Measurements from ENCODE around the gene PLCB1. TPM values are rescaled to one million over a fixed set of nuclear protein-coding genes. Genes with fewer than 3 reads are reported as not detected.
"Not testable (repeated sequence)": the region's sequence is repeated elsewhere in the genome, so short reads cannot be mapped to it uniquely, and the experiment has no call there.

Gene PLCB1
- total RNA-seq, 1 donor from 2014 or later = 58.5 TPM

DNA sequence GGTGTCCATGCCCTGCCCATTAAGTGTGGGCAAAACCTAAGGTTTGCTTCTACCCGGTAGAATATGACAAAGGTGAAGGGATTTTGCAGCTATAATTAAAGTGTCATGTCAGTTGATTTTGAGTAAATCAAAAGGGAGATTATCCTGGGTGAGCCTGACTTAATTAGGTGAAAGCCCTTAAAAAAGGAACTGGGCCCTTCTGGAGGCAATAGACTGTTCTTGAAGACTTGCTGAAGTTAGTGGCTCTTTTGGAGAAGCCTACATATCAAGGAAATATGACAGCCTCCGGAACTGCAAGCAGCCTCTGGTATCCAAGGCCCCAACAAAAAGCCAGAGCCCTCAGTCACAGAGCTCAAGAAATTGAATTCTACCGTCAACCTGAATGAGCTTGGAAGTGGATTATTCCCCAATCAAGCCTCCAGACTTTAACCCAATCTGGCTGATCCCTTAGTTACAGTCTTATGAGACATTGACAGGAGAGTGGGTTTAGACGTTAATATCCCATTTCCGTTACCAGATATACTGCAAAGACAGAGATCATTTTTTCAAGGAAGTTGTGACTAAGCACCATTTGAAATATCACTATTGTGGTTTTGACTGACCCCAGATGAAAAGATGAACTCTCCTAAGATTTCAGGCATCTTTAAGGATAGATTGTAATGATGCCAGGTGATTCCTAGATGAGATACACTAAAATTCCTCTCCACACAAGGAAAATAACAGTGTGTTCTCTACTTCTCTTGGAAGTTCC lies 303.4 kb downstream of the PLCB1 start:
- DNase-seq (ENCODE audit: low spot score) = no peak
- ATAC-seq = no peak
- intact Hi-C loops (cut with DNase I) = no loop called here

DNA sequence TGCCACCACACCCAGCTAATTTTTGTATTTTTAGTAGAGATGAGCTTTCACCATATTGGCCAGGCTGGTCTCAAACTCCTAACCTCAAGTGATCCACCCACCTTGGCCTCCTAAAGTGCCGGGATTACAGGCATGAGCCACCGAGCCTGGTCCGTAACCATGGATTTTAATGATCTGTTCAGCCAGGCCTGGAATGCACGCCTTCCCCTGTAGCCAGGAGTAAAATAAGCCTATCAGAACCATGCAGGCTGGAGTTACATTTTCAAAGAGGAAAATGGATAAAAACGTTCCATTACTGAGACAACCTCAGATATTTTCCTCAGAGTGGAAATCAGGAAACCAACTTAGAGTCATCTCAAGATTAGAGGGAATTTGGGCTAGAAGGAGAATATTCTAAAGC lies 304.9 kb downstream of the PLCB1 start:
- DNase-seq (ENCODE audit: low spot score); ATAC-seq; intact Hi-C loops (cut with DNase I): not testable (repeated sequence)

DNA sequence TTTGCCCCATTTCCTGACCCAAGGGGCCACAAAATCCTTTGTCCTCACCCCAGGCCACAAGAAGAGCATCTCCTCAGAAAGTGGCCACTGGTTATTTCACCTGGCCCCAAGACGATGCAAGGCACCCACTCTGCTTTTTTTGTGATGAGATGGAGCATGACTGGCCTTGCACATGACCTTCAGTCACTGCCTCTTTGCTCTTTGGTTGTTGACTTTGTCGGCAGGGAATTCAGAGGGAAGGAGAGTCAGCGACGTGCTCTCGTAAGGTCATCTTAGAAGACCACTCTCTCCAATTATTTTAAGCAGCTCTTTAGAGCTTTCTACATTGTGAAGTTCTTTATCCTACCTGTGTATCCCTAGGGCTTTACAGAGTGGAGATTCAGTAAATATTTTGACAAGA lies 306.7 kb downstream of the PLCB1 start:
- ATAC-seq (no peak), DNase-seq (ENCODE audit: low spot score) (no peak)
- intact Hi-C loops (cut with DNase I) = no loop called here

DNA sequence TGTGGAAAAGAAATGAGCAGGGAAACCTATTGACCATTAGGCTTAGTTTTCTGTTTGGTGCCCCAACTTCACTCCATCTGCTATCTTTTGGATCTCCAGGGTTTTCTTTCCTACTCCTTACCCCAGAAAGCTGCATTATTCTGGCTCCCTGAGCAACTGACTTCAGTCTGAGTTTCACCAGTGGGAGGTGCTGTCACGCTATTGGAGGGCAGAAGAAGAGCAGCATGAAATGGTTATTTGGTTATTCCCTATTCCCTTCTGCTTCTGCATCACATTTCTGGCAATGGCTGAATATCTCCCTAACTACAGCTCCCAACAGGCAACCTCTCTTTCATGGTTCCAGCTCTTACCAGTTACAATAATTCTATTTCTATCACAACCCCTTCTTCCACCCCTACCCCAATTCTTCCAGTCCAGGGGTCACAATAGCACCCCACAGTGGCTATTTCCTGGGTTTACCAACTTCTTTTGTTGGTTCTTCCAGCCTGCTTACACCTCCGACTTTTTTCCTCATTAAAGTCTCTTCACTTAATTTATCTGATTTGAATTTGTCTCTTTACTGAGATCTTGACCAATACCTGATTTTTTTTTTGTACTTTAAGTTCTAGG lies 311.5 kb downstream of the PLCB1 start:
- no peak for ATAC-seq
- DNase-seq (ENCODE audit: low spot score) = no peak
- intact Hi-C loops (cut with DNase I) = no loop called here

DNA sequence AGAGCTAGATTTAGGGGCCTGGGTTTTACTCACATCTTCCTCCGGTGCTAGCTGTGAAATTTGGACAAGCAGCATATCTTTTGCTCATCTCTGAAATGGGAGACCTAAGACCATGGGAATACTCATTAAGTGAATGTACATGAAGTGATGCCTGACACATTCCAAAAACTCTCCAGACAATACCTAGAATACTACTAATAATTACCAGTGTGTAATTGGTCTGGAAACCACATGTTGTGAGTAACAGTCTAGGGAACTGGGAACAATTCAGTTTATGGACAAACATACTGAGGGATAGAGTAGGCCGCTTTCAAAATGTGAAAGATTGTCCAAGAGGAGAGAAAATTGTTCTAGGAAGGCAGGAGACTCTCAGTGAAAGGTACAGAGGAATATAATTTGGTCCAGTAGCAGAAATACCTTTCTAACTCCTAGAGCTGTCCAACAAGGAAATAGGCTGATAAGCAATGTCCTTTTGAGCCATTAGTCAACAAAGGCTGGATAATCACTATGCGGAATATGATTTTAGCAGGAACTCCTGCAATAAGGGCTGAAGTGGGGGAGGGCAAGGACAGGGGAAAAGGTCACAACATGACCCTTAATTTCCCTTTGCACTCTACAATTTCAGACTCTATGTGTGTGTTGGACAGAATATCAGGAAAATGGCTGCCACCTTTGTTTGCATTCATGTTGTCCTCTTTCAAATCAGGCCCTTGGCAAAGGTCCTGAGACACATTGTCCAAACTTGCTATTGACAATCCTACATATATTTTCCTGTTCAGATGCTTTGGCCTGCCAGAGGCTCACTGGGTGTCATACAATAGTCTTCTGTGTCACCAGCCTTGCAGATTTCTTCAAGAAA lies 315.4 kb downstream of the PLCB1 start:
- ATAC-seq (no peak), DNase-seq (ENCODE audit: low spot score) (no peak)
- intact Hi-C loops (cut with DNase I) = no loop called here

DNA sequence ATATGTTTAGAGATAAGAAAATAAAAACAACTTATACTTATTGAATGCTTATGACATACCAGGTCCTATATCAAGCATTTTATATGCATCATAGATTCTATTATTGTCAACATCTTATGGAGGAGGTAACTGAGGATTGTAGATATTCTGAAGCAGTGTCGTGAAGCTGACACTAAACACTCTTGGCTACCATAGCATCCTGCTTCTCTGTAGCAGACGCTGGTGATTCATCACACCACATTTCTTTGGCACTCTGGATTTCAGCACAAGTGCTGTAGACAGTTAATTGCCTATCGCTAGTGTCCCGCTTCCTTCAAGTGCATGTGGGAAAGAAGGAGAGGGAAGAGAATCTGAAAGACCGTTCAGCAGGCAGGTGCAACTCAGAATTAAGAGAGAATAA lies 317.1 kb downstream of the PLCB1 start:
- DNase-seq (ENCODE audit: low spot score) (no peak), ATAC-seq (no peak)
- intact Hi-C loops (cut with DNase I) = no loop called here

DNA sequence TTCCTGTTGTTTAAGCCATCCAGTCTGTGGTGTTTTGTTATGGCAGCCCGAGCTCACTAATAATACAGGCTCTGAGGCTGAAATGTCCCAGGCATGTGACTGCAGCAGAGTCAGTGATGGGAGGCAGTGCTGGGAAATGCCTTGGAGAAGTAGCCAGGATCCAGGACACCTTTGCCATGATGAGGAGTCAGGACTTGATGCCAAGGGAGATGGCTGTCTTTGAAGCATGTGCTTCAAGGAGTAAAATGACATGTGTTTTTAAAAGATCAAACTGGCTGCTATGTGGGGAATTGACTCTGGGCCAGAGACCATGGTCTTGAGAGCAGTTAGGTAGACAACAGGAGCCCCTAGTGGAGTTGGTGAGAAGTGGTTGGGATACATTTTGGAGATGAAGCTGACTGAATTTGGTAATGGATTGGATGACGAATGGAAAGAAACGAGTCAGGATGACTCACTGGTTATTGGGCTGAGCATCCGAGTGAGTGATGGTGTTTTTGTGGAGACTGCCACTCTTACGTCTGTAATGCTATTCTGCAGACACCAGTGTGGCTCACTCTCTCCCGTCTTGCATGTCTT lies 322.2 kb downstream of the PLCB1 start:
- no peak for DNase-seq (ENCODE audit: low spot score)
- no peak for ATAC-seq
- intact Hi-C loops (cut with DNase I) = no loop called here

DNA sequence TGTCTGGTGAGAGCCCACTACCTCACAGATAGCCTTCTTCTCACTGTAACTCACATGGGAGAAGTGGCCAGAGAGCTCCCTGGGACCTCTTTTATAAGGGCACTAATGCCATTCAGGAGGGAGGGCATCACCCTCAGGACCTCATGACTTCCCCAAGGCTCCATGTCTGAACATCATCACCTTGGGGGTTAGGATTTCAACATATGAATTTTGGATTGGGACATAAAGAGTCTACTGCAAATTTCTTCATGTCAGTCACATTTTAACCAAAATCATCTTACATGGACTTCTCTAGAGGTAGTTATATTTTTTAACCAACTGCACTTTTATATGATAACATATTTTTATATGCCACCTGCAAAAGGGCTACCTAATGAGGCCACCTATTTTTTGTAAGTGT lies 324.7 kb downstream of the PLCB1 start:
- no peak for ATAC-seq
- intact Hi-C loops (cut with DNase I) = no loop called here
- DNase-seq (ENCODE audit: low spot score) = no peak

DNA sequence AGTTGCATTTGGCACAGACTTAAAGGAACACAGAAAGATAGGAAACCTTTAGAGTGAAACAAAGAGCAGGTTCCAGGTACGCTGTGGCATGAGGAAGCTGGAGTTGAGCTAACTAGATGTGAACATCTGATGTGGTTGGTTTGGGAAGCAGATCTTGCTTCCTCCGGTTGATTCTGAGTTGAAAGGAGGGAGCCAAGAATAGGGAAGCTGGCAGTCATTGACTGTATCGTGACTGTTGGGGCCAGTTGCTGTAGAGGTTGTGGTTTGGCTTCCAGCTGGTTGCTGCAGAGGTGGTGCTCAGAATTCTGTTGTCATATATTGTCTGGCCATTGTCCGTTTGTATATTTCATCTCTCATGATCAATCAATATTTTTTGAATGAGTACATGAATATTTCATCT lies 325.9 kb downstream of the PLCB1 start:
- no peak for DNase-seq (ENCODE audit: low spot score)
- no peak for ATAC-seq
- intact Hi-C loops (cut with DNase I) = no loop called here

DNA sequence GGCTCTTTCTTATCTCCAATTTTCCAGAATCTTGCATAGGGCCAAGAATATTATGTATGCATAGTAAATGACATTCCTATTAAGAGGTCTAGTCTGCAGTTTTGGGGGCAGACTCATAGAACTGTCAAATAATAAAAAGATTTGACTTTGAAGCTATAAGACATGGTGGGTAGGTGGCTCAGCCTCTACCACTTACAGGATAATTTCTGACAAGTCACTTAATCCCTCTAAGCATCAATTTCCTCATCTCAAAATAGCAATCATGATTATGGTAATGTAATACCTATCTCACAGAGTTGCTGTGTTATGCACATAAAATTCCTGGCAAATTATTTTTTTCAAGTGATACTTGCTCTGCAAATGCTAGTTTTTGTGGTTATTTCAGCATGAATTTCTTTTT lies 329.1 kb downstream of the PLCB1 start:
- intact Hi-C loops (cut with DNase I) = no loop called here
- DNase-seq (ENCODE audit: low spot score) (no peak), ATAC-seq (no peak)

DNA sequence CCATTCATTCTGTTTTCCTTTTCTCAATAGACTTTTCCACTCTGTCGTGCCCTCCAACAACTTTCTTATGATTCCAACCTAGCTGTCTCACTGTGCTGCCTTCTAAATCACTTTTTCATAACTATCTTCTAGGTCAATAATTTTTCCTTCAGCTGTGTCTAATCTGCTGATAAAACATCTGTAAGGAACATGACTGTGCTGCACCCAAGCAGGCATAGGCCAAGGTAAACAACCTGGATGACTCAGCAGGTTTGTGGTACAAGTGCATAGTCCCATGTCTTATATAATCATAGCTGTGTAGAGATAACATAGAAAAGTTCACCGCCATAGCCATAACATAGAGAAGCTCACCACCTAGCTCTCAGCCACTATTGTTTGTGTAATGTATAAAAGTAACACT lies 332.3 kb downstream of the PLCB1 start:
- intact Hi-C loops (cut with DNase I) = no loop called here
- ATAC-seq (no peak), DNase-seq (ENCODE audit: low spot score) (no peak)

DNA sequence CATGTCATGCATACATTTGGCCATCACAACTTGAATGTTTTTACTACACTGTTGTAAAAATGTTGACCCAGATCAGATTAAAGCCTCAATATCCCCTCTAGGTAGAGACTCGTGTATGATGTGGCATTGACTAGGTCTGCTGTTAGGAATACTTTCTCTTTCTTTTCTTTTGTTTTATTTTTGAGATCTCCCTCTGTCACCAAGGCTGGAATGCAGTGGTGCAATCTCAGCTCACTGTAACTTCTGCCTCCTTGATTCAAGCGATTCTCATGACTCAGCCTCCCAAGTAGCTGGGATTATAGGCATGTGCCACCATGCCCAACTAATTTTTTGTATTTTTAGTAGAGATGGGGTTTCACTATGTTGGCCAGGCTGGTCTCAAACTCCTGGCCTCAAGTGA lies 334.7 kb downstream of the PLCB1 start:
- intact Hi-C loops (cut with DNase I) = not testable (repeated sequence)

DNA sequence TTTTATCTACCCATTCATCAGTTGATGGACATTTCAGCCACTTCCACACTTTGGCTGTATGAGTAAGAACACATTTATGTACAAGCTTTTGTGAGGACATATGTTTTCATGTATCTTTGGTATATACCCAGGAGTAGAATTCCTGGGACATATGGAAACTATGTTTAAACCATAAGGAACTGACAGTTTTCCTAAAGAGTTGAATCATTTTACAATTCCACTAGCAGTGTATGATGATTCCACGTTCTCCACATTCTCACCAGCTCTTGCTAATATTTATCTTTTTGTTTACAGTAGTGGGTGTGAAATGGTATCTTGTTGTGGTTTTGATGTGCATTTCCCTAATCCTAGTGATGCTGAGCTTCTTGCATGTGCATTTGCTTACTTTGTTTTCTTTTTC lies 338.1 kb downstream of the PLCB1 start:
- ATAC-seq = no peak
- no peak for DNase-seq (ENCODE audit: low spot score)
- intact Hi-C loops (cut with DNase I) = no loop called here

More for the DNA sequence above, 334.7 kb downstream of the PLCB1 start:
- not testable (repeated sequence) for DNase-seq (ENCODE audit: low spot score); ATAC-seq

DNA sequence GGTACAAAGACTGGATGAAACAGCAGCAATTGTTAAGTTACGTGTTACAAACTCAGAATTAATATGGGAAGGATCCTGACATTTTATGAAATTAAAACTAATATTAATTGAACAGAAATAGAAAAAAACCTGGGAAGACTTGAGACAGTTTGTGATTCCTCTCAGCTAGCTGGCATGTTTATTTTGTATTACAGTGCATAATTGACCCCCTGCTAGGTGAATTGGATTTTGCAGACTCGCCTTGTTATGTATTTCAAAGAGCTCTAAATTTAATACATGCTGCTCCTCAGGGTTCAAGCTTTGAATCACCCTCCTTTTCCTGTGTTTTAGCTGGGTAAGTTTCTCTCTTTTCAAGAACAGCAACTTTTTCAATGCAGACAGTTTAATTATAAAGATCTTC lies 339.4 kb downstream of the PLCB1 start:
- intact Hi-C loops (cut with DNase I) = no loop called here
- ATAC-seq (no peak), DNase-seq (ENCODE audit: low spot score) (no peak)

DNA sequence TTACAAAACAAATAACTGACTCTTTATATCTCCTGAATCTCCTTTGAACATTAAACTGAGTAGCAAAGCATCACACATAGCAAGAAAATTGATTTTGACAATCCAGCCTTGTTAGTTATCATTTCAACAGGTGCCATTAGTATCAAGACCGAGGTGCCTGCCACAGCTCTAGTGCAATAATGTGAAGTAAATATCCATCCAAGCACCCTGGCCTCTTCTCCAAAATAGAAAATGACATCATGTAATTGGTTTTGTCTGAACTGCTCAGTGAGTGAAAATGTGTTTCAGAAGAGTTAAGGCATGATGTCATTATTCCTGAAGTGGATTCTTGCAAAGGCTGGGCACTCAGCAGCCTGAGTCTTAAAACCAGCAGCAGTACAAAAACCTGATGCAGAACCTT lies 341.4 kb downstream of the PLCB1 start:
- ATAC-seq = no peak
- intact Hi-C loops (cut with DNase I) = no loop called here
- no peak for DNase-seq (ENCODE audit: low spot score)

DNA sequence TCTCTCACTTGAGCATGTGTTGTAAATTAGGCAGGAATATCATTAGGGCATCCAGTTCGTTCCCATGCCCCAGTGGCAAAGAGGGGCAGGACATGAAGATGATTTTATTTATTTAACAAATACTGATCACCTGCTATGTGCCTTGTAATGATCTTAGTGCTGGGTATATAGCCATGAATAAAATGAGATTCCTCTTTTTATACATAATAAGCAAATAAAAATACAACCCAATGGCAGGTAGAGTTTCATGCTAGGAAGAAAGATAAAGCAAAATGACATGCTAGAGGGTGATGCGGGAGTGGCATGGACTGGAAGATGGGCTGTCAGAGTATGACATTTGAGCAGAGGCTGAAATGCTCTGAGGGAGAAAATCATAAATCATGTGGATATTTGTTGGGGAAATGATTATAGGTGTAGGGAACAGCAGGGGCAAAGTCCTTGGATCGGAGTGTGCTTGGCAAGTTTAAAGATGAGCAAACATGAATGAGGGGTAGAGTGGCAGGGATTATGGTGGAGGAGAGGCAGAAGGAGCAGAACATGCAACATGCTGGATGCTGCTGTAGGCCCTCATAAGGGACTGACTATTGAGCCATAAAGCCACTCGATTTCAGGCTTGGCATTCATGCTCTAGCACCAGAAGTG lies 342.1 kb downstream of the PLCB1 start:
- ATAC-seq (no peak), DNase-seq (ENCODE audit: low spot score) (no peak)
- intact Hi-C loops (cut with DNase I) = no loop called here

DNA sequence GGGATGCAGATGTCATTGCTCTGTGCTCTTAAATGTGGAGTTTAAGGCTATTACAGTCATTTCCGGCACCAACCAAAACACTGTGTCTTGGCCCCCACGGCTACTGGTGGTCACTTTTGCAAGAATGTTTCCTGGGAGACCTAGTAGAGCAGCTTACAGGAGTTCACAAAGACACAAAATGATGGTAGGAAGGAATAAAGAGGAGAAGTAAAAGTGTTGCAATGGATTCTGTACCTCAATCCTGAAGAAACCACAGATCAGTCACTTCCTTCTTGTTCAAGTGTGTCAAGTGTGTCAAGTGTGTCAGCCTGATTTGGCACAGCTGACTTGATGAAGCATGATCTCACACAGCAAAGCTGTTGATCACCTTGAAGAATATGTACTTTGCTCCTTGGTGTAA lies 344.0 kb downstream of the PLCB1 start:
- intact Hi-C loops (cut with DNase I) = no loop called here
- ATAC-seq = no peak
- DNase-seq (ENCODE audit: low spot score) = no peak

DNA sequence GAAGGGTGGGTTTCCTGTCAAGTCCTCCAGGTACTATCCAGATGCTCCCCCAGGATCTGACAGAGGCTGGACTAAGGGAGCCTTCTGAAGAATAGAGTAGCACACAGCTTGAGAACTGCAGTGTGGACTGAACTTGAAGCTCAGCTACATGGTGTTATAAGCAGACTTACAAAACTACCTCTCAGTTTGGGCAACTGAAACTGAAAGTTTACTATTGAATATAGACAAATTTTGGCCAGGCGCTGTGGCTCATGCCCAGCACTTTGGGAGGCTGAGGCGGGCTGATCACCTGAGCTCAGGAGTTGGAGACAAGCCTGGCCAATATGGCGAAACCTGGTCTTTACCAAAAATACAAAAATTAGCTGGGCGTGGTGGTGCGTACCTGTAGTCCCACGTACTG lies 348.5 kb downstream of the PLCB1 start:
- DNase-seq (ENCODE audit: low spot score) = no peak
- ATAC-seq = no peak
- intact Hi-C loops (cut with DNase I) = no loop called here

DNA sequence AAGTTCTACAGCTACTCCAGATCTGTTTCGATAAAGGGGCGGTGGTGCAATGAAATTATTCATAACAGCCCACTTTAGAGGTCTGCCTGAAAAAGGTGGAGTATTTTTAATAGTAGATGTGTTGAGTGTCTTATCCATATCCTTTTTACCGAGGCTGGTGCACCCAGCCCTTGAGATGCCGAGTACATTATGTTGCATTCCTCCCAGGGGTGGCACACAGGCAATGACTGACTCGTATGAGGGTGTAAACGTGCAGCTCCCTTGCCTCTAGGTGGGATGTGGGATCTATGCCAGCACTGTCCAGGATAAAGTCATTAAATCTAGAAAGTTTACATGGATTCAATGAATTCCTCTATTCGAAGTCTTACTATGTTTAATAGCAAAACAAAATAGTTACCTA lies 355.6 kb downstream of the PLCB1 start:
- intact Hi-C loops (cut with DNase I) = no loop called here
- no peak for DNase-seq (ENCODE audit: low spot score)
- no peak for ATAC-seq

Data from sciatic nerve (tissue), 2 donors.